Measurements from ENCODE around the gene HORMAD2.

- TF ChIP-seq CTCF (IDR thresholded peaks at IDR 0.05) (no peak), EZH2phosphoT487 (IDR thresholded peaks at IDR 0.05) (no peak)
These were observed 34.2 kb upstream of the HORMAD2 start for GRCh38 chr22:30045901-30046715.
